SK-N-SH (cell line): ENCODE data around the gene SNAPC3.
"Not testable (repeated sequence)": the region's sequence is repeated elsewhere in the genome, so short reads cannot be mapped to it uniquely, and the experiment has no call there.

Experiments used
- POLR2AphosphoS5 ChIP-seq: IDR thresholded peaks from 2 replicates; pipeline ENCODE4 v1.6.1; 2012; ENCODE audit warnings: low read depth, low read length
- RAD21 ChIP-seq: IDR thresholded peaks from 2 replicates; pipeline ENCODE4 v1.6.1; 2012; ENCODE audit warnings: mild to moderate bottlenecking, low read length
- YY1 ChIP-seq: IDR thresholded peaks from 2 replicates; pipeline ENCODE4 v1.4.0; 2012; ENCODE audit warnings: low read depth, mild to moderate bottlenecking
- TF ChIP-seq, protein P1 (sequence below): fragments of 200-600 bp; sonication (generic); IDR thresholded peaks from 2 replicates; pipeline ENCODE4 v1.6.1; 2017; ENCODE audit warnings: antibody characterized with exemption, mild to moderate bottlenecking, moderate library complexity
- TF ChIP-seq, protein P2 (sequence below): IDR thresholded peaks from 2 replicates; pipeline ENCODE4 v1.4.0; 2012; ENCODE audit warnings: low read depth

DNA sequence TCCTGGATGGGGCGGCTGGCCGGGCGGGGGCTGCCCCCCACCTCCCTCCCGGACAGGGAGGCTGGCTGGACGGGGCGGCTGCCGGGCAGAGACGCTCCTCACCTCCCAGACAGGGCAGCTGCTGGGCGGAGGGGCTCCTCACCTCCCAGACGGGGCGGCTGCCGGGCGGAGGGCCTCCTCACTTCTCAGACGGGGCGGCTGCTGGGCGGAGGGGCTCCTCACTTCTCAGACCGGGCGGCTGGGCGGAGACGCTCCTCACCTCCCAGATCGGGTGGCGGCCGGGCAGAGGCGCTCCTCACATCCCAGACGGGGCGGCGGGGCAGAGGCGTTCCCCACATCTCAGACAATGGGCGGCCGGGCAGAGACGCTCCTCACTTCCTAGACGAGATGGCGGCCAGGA lies 19.6 kb downstream of the SNAPC3 start:
- TF ChIP-seq, protein P1, sequence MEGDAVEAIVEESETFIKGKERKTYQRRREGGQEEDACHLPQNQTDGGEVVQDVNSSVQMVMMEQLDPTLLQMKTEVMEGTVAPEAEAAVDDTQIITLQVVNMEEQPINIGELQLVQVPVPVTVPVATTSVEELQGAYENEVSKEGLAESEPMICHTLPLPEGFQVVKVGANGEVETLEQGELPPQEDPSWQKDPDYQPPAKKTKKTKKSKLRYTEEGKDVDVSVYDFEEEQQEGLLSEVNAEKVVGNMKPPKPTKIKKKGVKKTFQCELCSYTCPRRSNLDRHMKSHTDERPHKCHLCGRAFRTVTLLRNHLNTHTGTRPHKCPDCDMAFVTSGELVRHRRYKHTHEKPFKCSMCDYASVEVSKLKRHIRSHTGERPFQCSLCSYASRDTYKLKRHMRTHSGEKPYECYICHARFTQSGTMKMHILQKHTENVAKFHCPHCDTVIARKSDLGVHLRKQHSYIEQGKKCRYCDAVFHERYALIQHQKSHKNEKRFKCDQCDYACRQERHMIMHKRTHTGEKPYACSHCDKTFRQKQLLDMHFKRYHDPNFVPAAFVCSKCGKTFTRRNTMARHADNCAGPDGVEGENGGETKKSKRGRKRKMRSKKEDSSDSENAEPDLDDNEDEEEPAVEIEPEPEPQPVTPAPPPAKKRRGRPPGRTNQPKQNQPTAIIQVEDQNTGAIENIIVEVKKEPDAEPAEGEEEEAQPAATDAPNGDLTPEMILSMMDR: not testable (repeated sequence)
- TF ChIP-seq RAD21, POLR2AphosphoS5, YY1: not testable (repeated sequence)
- TF ChIP-seq, protein P2, sequence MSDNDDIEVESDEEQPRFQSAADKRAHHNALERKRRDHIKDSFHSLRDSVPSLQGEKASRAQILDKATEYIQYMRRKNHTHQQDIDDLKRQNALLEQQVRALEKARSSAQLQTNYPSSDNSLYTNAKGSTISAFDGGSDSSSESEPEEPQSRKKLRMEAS: not testable (repeated sequence)
